Thoracic aorta (tissue), 2 donors: ENCODE data around the gene WASHC2C. TPM values are rescaled to one million over a fixed set of nuclear protein-coding genes. Genes with fewer than 3 reads are reported as not detected.
"Not testable (repeated sequence)": the region's sequence is repeated elsewhere in the genome, so short reads cannot be mapped to it uniquely, and the experiment has no call there.

Source experiments
- ATAC-seq: fragments of 150-250 bp; one replicate; pipeline ENCODE4 v1.8.0; 2017; ENCODE audit warnings: low read depth; ENCODE audit not compliant: insufficient number of reproducible peaks, low FRiP score
- DNase-seq: peaks from one replicate; pipeline ENCODE4 v3.0.0-alpha.2; 2020; ENCODE audit warnings: low spot score
- H3K27ac ChIP-seq, 2 donors: fragments of 200-600 bp; sonication (generic); 1 replicate in 1 of 2; 2 replicates in 1 of 2; pipeline ENCODE4 v1.5.1; 2016; ENCODE audit warnings: mild to moderate bottlenecking in 2 of 2, moderate library complexity in 2 of 2
- H3K27me3 ChIP-seq: fragments of 200-600 bp; sonication (generic); replicated peaks from 2 replicates; pipeline ENCODE4 v1.6.0; 2016; ENCODE audit warnings: mild to moderate bottlenecking; ENCODE audit not compliant: insufficient read depth
- H3K36me3 ChIP-seq: fragments of 200-600 bp; sonication (generic); one replicate; pipeline ENCODE4 v1.5.1; 2016
- H3K4me1 ChIP-seq, 2 donors: fragments of 200-600 bp; sonication (generic); 1 replicate in 1 of 2; 2 replicates in 1 of 2; pipeline versions ENCODE4 v1.5.1 to v1.6.0; 2016; ENCODE audit warnings: low read depth in 2 of 2, mild to moderate bottlenecking in 1 of 2; ENCODE audit not compliant: control insufficient read depth in 1 of 2
- H3K4me3 ChIP-seq: fragments of 200-600 bp; sonication (generic); 2 replicates; pipeline ENCODE4 v1.5.1; 2016; ENCODE audit warnings: mild to moderate bottlenecking
- H3K9me3 ChIP-seq: fragments of 200-600 bp; sonication (generic); 2 replicates; pipeline ENCODE4 v1.5.1; 2016
- total RNA-seq, 2 donors: library from RNA; depleted of rRNA; stranded (reverse); fragments of >200 nt; gene quantifications; one replicate each; pipeline versions ENCODE4 v1.1.0 to v1.2.3, GENCODE V29; 2016
- TF ChIP-seq, protein P1 (sequence below): fragments of 200-600 bp; sonication (generic); IDR thresholded peaks from one replicate; pipeline ENCODE4 v1.5.1; 2019; ENCODE audit warnings: antibody characterized with exemption

The WASHC2C gene
- total RNA-seq, 2 donors from 2014 or later = 24.2 to 40.6 TPM

DNA sequence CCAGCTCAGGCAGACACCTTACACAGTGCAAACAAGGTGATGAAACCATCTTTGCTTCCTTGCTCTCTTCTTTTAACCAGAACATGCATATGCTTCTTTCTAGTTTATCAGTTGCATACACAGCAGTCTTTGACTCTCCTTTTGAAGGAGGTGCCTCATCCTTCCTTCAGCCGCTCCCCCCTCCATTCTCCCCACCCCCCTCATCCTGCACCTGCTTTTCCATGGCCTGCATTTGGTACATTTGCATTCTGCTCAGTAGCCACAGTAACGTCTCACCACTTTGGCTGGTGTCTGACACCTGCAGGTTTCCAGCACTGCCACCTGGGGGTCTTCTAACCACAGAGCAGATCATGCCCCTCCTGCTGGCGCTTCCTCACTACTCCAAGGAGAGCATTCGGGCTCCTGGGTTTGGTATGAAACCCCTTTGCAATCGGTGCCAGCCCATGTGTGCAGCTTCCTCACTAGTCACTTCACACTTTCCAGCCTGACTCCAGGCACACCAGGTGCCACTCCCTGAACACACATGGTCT lies 60.2 kb downstream of the WASHC2C start:
- not testable (repeated sequence) for H3K4me1 ChIP-seq, ATAC-seq, H3K4me3 ChIP-seq, H3K27me3 ChIP-seq, H3K27ac ChIP-seq, DNase-seq, H3K9me3 ChIP-seq, H3K36me3 ChIP-seq

GRCh38 chr10:45789991-45790390 lies 62.9 kb downstream of the WASHC2C start:
- not testable (repeated sequence) for H3K4me3 ChIP-seq, ATAC-seq, H3K27me3 ChIP-seq, DNase-seq, H3K27ac ChIP-seq, H3K4me1 ChIP-seq, H3K9me3 ChIP-seq
- H3K36me3 ChIP-seq = peaks cover 10% of the 10 kb centered on the region

- ATAC-seq, H3K27me3 ChIP-seq, H3K4me3 ChIP-seq, H3K9me3 ChIP-seq, H3K4me1 ChIP-seq, H3K27ac ChIP-seq, DNase-seq: not testable (repeated sequence)
- peaks cover 10% of the 10 kb centered on the region for H3K36me3 ChIP-seq
Measured at GRCh38 chr10:45790694-45791426, 63.8 kb downstream of the WASHC2C start.

DNA sequence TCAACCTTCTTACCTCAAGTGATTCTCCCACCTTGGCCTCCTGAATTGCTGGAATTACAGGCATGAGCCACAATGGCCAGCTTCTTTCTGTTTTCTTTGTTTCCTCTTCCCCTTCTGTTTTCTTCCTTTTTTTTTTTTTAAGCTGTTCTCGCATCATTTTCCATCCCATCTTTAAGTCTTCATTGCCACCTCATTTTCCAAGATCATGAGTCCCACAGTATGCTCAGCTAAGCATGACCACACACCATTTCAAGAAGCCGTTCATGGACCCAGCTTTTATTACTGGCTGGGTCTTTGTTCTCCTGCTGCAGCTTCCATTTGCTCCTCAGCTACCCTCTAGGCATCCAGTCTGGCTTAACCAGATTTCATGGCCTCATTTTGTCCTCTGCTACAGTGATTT lies 67.7 kb downstream of the WASHC2C start:
- not testable (repeated sequence) for DNase-seq, ATAC-seq

DNA sequence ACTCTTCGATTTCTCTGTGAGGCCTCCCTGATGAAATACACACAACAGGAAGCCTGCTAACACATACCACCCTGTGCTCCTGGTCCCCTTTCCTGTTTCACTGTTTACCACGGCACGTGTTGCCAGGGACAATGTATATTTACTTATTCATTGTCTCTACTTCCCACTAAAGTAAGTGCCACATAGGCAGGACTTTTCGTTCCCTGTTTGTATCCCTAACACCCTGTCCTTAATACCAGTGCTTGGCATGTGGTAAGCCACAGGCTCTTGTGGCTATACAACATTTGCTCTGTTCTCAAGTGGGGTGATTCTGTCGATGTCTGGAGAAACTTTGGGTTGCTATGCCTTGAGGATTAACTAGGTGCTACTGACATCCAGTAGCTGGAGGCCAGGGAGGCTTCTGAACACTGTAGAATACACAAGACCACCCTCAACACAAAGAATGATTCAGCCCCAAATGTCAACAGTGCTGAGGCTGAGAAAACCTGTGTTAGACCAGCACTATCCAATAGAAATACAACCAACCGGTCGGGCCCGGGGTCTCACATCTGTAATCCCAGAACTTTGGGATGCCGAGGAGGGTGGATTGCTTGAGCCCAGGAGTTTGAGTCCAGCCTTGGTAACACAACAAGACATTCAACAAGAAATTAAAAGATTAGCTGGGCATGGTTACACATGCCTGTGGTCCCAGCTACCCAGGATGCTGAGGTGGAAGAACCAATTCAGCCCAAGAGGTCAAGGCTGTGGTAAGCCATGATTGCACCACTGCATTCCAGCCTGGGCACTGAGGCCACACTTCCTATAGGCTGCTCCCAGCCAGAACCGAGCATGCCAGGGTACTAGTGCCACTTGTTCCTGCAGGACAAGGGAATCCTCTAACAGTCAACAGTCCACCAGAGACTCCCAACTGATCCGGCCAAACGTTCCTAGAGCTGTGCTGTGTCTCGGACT lies 76.3 kb downstream of the WASHC2C start:
- not testable (repeated sequence) for H3K9me3 ChIP-seq, H3K4me1 ChIP-seq, DNase-seq, H3K4me3 ChIP-seq, H3K27me3 ChIP-seq, ATAC-seq, H3K27ac ChIP-seq, H3K36me3 ChIP-seq

More for the DNA sequence above, 67.7 kb downstream of the WASHC2C start:
- H3K4me3 ChIP-seq, H3K36me3 ChIP-seq, H3K4me1 ChIP-seq, H3K27me3 ChIP-seq, H3K27ac ChIP-seq, H3K9me3 ChIP-seq: not testable (repeated sequence)

- DNase-seq, H3K36me3 ChIP-seq, H3K9me3 ChIP-seq, H3K4me3 ChIP-seq, ATAC-seq, H3K27me3 ChIP-seq, H3K4me1 ChIP-seq, H3K27ac ChIP-seq: not testable (repeated sequence)
Measured at GRCh38 chr10:45804996-45805395, 77.9 kb downstream of the WASHC2C start.

DNA sequence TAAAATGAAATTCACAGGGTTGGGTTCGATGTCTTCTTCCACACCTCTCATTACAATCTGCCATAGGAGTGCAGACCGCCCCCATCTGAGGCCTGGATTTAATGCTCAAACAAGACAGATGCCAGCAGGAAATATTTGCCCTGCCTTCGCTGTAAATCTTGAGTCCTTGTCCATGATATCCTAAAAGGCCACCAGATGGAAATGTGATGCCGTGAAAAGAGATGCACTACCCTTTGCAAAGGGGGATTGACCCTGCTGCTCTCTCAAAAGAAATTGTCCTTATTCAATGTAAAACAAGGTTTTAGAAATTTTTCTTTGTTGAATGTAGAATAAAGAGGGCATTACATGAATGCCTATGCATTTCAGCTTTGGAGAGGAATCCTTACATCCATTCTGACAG lies 82.8 kb downstream of the WASHC2C start:
- TF ChIP-seq, protein P1, sequence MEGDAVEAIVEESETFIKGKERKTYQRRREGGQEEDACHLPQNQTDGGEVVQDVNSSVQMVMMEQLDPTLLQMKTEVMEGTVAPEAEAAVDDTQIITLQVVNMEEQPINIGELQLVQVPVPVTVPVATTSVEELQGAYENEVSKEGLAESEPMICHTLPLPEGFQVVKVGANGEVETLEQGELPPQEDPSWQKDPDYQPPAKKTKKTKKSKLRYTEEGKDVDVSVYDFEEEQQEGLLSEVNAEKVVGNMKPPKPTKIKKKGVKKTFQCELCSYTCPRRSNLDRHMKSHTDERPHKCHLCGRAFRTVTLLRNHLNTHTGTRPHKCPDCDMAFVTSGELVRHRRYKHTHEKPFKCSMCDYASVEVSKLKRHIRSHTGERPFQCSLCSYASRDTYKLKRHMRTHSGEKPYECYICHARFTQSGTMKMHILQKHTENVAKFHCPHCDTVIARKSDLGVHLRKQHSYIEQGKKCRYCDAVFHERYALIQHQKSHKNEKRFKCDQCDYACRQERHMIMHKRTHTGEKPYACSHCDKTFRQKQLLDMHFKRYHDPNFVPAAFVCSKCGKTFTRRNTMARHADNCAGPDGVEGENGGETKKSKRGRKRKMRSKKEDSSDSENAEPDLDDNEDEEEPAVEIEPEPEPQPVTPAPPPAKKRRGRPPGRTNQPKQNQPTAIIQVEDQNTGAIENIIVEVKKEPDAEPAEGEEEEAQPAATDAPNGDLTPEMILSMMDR = no peak
- no peak overlapping the region for H3K27ac ChIP-seq
- DNase-seq (no peak), ATAC-seq (no peak)
- no peaks in the 10 kb centered on the region for H3K4me1 ChIP-seq
- no peak overlapping the region for H3K4me3 ChIP-seq
- H3K9me3 ChIP-seq = no peaks in the 10 kb centered on the region
- H3K27me3 ChIP-seq = no peaks in the 10 kb centered on the region
- no peaks in the 10 kb centered on the region for H3K36me3 ChIP-seq

GRCh38 chr10:45811075-45811474 lies 84.0 kb downstream of the WASHC2C start:
- DNase-seq = no peak
- H3K4me3 ChIP-seq = no peak overlapping the region
- H3K9me3 ChIP-seq = no peaks in the 10 kb centered on the region
- no peak for ATAC-seq
- TF ChIP-seq, protein P1 = no peak
- no peak overlapping the region for H3K27ac ChIP-seq
- H3K27me3 ChIP-seq = no peaks in the 10 kb centered on the region
- no peaks in the 10 kb centered on the region for H3K4me1 ChIP-seq
- H3K36me3 ChIP-seq = no peaks in the 10 kb centered on the region

GRCh38 chr10:45812959-45813358 lies 85.9 kb downstream of the WASHC2C start:
- not testable (repeated sequence) for ATAC-seq

DNA sequence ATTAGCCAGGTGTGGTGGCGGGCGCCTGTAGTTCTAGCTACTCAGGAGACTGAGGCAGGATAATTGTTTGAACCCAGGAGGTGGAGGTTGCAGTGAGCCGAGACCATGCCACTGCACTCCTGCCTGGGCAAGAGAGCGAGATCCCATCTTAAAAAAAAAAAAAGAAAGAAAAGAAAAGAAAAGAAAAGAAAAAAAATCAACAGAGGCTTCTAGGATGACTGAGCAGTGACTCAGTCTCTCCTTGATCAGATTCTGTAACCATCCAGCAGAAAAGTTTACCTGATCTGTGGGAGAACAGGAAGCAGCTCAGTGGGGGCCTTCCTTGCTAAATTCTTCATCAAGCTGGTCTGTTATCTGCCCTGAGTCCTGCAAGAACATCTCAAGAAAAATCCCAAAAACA lies 87.1 kb downstream of the WASHC2C start:
- not testable (repeated sequence) for ATAC-seq

More at GRCh38 chr10:45812959-45813358, 85.9 kb downstream of the WASHC2C start:
- not testable (repeated sequence) for H3K27ac ChIP-seq, DNase-seq, H3K9me3 ChIP-seq, H3K27me3 ChIP-seq, H3K4me3 ChIP-seq, H3K36me3 ChIP-seq, H3K4me1 ChIP-seq

More for the DNA sequence above, 87.1 kb downstream of the WASHC2C start:
- not testable (repeated sequence) for H3K27ac ChIP-seq, H3K4me3 ChIP-seq, H3K36me3 ChIP-seq, H3K9me3 ChIP-seq, H3K4me1 ChIP-seq, DNase-seq, H3K27me3 ChIP-seq
